Stimulated activated CD4-positive, alpha-beta T cell treated with anti-CD3 and anti-CD28 coated beads, TNF-alpha, amount 100 ng/mL, for 1 hour (primary cell): ENCODE measurements around the gene EEF1B2.
"Not testable (repeated sequence)": the region's sequence is repeated elsewhere in the genome, so short reads cannot be mapped to it uniquely, and the experiment has no call there.

Source experiments
- DNase-seq, 3 donors: peaks; one replicate each; pipeline ENCODE4 v3.0.0-alpha.2; 2020; ENCODE audit warnings: low read depth in 3 of 3, low spot score in 1 of 3

Gene EEF1B2

GRCh38 chr2:206159346-206160124, at the start of gene EEF1B2, which contains the start of gene NDUFS1:
Gene EEF1B2, plus strand, starts transcription at chr2:206159895. Its CDS starts 85 bp downstream, at chr2:206159980.
Gene NDUFS1, minus strand, starts transcription at chr2:206159444. Its CDS starts 5,766 bp downstream, at chr2:206153678.
- DNase-seq = peak; percentile 89 to 91 (median 90)

GRCh38 chr2:206112108-206112507, 47.6 kb upstream of the EEF1B2 start:
- DNase-seq = no peak

- DNase-seq = no peak
Measured at GRCh38 chr2:206112846-206113547, 46.7 kb upstream of the EEF1B2 start.

- DNase-seq = no peak
Measured at GRCh38 chr2:206115026-206115578, 44.6 kb upstream of the EEF1B2 start.

- DNase-seq = no peak
Measured at GRCh38 chr2:206116278-206116677, 43.4 kb upstream of the EEF1B2 start.

- DNase-seq = not testable (repeated sequence)
Measured at GRCh38 chr2:206122569-206122968, 37.1 kb upstream of the EEF1B2 start.

- no peak for DNase-seq
Measured at GRCh38 chr2:206125901-206126300, 33.8 kb upstream of the EEF1B2 start.

- DNase-seq = no peak
Measured at GRCh38 chr2:206127656-206128055, 32.0 kb upstream of the EEF1B2 start.

GRCh38 chr2:206143451-206143850, 16.2 kb upstream of the EEF1B2 start:
- DNase-seq = no peak

- no peak for DNase-seq
Measured at GRCh38 chr2:206144383-206144782, 15.3 kb upstream of the EEF1B2 start.

- no peak for DNase-seq
Measured at GRCh38 chr2:206145665-206146064, 14.0 kb upstream of the EEF1B2 start.

GRCh38 chr2:206149330-206149729, 10.4 kb upstream of the EEF1B2 start:
- no peak for DNase-seq

- no peak for DNase-seq
Measured at GRCh38 chr2:206150168-206150567, 9.5 kb upstream of the EEF1B2 start.

- DNase-seq = no peak
Measured at GRCh38 chr2:206150631-206151030, 9.1 kb upstream of the EEF1B2 start.

- no peak for DNase-seq
Measured at GRCh38 chr2:206154197-206154596, 5.5 kb upstream of the EEF1B2 start.

- not testable (repeated sequence) for DNase-seq
Measured at GRCh38 chr2:206157014-206157413, 2.7 kb upstream of the EEF1B2 start.

GRCh38 chr2:206158563-206159345, 941 bp upstream of the EEF1B2 start:
- DNase-seq = no peak

- peak in 1 of 3 donors; percentile 16 for DNase-seq
Measured at GRCh38 chr2:206160125-206160806, 571 bp downstream of the EEF1B2 start.

GRCh38 chr2:206160807-206161179, 1.1 kb downstream of the EEF1B2 start:
- no peak for DNase-seq

GRCh38 chr2:206162401-206162800, 2.7 kb downstream of the EEF1B2 start:
- DNase-seq = not testable (repeated sequence)
